ENCODE data around the gene NRXN3.

- TF ChIP-seq CTCF (IDR thresholded peaks at IDR 0.05) = no peak
- TF ChIP-seq SIN3A (IDR thresholded peaks at IDR 0.05; ENCODE audit: borderline replicate concordance, low read depth, low read length) = no peak
- no peak for TF ChIP-seq EZH2phosphoT487 (IDR thresholded peaks at IDR 0.05; ENCODE audit: borderline replicate concordance, low read depth)
- no peak for TF ChIP-seq USF1 (IDR thresholded peaks at IDR 0.05; ENCODE audit: borderline replicate concordance, low read depth)
- TF ChIP-seq CHD2 (IDR thresholded peaks at IDR 0.05; ENCODE audit: low read length, partially characterized antibody) = no peak
- no peak for TF ChIP-seq GATA2 (CRISPR knock-in tag; IDR thresholded peaks at IDR 0.05)
- no peak for TF ChIP-seq RAD21 (IDR thresholded peaks at IDR 0.05; ENCODE audit: low read length)
- no peak for TF ChIP-seq TEAD4 (IDR thresholded peaks at IDR 0.05; ENCODE audit: borderline replicate concordance, insufficient read depth)
These were observed 228.0 kb downstream of the NRXN3 start for GRCh38 chr14:78398216-78398615.

Measured in SK-N-SH (cell line).